Skeletal muscle satellite cell (primary cell): ENCODE data around the gene ZNF844. TPM values are rescaled to one million over a fixed set of nuclear protein-coding genes. Genes with fewer than 3 reads are reported as not detected.

Experiments
- H3K27me3 ChIP-seq: 2 replicates; pipeline ENCODE4 v1.7.0; 2013; ENCODE audit warnings: low read length; ENCODE audit not compliant: control insufficient read depth, insufficient read depth
- H3K36me3 ChIP-seq: 2 replicates; pipeline ENCODE4 v1.7.0; 2013; ENCODE audit warnings: mild to moderate bottlenecking, control low read depth, low read length; ENCODE audit not compliant: insufficient read depth
- H3K4me1 ChIP-seq: 2 replicates; pipeline ENCODE4 v1.7.0; 2013; ENCODE audit warnings: low read length; ENCODE audit not compliant: control insufficient read depth, insufficient read depth
- H3K4me2 ChIP-seq: 2 replicates; pipeline ENCODE4 v1.7.0; 2013; ENCODE audit warnings: mild to moderate bottlenecking, low read length
- H3K4me3 ChIP-seq: 2 replicates; pipeline ENCODE4 v1.7.0; 2013; ENCODE audit warnings: low read length
- H3K9ac ChIP-seq: 2 replicates; pipeline ENCODE4 v1.7.0; 2013; ENCODE audit warnings: mild to moderate bottlenecking, low read depth, low read length, moderate library complexity
- H3K9me3 ChIP-seq: replicated peaks from 2 replicates; pipeline ENCODE4 v1.7.0; 2013; ENCODE audit warnings: mild to moderate bottlenecking, control low read depth, low read length
- total RNA-seq: library from RNA; depleted of rRNA; stranded (reverse); fragments of >200 nt; gene quantifications from 2 replicates; pipeline ENCODE4 v1.2.3, GENCODE V29; 2012; rRNA removed

ZNF844 gene
- total RNA-seq = 3.3 and 7.1 TPM in 2 replicates

- peak within 1 kb of the TSS; percentile 87 for H3K4me3 ChIP-seq
- H3K4me1 ChIP-seq = peaks cover 3% of the 10 kb centered on the region
- H3K27me3 ChIP-seq = no peaks in the 10 kb centered on the region
- H3K36me3 ChIP-seq = peaks cover 7% of the 10 kb centered on the region
- H3K4me2 ChIP-seq = peak within 1 kb of the TSS; percentile 77
- H3K9ac ChIP-seq = peak within 1 kb of the TSS; percentile 96
- peaks cover 7% of the 10 kb centered on the region for H3K9me3 ChIP-seq
Measured at GRCh38 chr19:12064590-12065538, at the start of gene ZNF844. Gene ZNF844, plus strand, starts transcription at chr19:12064731. Its CDS starts 143 bp downstream, at chr19:12064874.

DNA sequence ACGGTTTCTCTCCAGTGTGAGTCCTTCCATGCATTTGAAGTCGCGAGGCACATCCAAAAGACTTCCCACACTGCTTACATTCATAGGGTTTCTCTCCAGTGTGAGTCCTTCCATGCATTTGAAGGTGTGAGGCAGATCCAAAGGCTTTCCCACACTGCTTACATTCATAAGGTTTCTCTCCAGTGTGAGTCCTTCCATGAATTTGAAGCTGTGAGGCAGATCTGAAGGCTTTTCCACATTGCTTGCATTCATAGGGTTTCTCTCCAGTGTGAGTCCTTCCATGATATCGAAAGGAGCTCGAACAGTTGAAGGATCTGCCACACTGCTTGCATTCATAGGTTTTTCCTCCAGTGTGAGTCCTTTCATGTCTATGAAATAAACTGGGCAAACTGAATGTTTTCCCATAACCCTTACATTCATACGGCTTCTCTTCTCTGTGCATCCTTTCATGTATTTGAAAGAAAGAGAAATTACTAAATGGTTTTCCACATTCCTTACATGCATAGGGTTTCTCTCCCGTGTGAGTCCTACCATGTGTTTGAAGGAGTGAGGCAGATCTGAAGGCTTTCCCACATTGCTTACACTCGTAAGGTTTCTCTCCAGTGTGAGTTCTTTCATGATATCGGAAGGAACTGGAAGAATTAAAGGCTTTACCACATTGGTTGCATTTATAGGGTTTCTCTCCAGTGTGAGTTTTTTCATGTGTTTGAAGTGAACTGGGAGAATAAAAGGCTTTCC is 49.3 kb upstream of the ZNF844 start:
- no peak overlapping the region for H3K4me2 ChIP-seq
- H3K9me3 ChIP-seq = peaks cover 49% of the 10 kb centered on the region

GRCh38 chr19:12015753-12016116 is 48.8 kb upstream of the ZNF844 start:
- H3K4me1 ChIP-seq = no peaks in the 10 kb centered on the region
- no peak overlapping the region for H3K4me3 ChIP-seq
- H3K9ac ChIP-seq = no peak overlapping the region
- H3K4me2 ChIP-seq = no peak overlapping the region
- peaks cover 53% of the 10 kb centered on the region for H3K36me3 ChIP-seq
- H3K9me3 ChIP-seq = peaks cover 49% of the 10 kb centered on the region
- no peaks in the 10 kb centered on the region for H3K27me3 ChIP-seq

More for the DNA sequence above, 49.3 kb upstream of the ZNF844 start:
- H3K4me1 ChIP-seq = no peaks in the 10 kb centered on the region
- peaks cover 53% of the 10 kb centered on the region for H3K36me3 ChIP-seq
- no peak overlapping the region for H3K4me3 ChIP-seq
- no peaks in the 10 kb centered on the region for H3K27me3 ChIP-seq
- H3K9ac ChIP-seq = no peak overlapping the region

- no peaks in the 10 kb centered on the region for H3K36me3 ChIP-seq
- H3K27me3 ChIP-seq = no peaks in the 10 kb centered on the region
- H3K4me3 ChIP-seq = peak overlapping the region; percentile 89
- no peaks in the 10 kb centered on the region for H3K9me3 ChIP-seq
- H3K4me2 ChIP-seq = peak overlapping the region; percentile 89
- peak overlapping the region; percentile 96 for H3K9ac ChIP-seq
- peaks cover 4% of the 10 kb centered on the region for H3K4me1 ChIP-seq
Measured at GRCh38 chr19:12034198-12034597, 30.3 kb upstream of the ZNF844 start.

DNA sequence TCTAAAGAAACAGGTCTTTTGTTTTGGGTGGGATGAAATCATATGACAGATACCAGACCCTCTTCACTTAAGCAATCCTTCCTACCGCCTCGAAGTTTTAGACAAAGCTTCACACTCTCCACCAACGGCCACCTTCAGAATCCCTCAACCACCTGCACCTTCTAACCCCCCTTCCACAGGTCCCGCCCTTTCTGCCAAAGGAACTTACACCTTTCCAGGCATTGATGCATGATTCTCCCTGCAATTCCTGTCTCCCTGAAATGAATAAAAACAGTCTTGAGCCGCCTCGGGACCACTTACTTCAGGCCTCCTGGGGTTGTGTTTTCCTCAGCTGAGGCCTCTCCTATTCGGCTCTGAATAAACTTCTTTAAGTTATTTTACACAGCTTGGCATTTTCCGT is 29.9 kb upstream of the ZNF844 start:
- Histone ChIP-seq H3K4me3 (peak overlapping the region; percentile 89), H3K9ac (peak overlapping the region; percentile 96), H3K27me3 (no peaks in the 10 kb centered on the region), H3K4me1 (peaks cover 4% of the 10 kb centered on the region), H3K36me3 (no peaks in the 10 kb centered on the region), H3K9me3 (no peaks in the 10 kb centered on the region), H3K4me2 (peak overlapping the region; percentile 89)

DNA sequence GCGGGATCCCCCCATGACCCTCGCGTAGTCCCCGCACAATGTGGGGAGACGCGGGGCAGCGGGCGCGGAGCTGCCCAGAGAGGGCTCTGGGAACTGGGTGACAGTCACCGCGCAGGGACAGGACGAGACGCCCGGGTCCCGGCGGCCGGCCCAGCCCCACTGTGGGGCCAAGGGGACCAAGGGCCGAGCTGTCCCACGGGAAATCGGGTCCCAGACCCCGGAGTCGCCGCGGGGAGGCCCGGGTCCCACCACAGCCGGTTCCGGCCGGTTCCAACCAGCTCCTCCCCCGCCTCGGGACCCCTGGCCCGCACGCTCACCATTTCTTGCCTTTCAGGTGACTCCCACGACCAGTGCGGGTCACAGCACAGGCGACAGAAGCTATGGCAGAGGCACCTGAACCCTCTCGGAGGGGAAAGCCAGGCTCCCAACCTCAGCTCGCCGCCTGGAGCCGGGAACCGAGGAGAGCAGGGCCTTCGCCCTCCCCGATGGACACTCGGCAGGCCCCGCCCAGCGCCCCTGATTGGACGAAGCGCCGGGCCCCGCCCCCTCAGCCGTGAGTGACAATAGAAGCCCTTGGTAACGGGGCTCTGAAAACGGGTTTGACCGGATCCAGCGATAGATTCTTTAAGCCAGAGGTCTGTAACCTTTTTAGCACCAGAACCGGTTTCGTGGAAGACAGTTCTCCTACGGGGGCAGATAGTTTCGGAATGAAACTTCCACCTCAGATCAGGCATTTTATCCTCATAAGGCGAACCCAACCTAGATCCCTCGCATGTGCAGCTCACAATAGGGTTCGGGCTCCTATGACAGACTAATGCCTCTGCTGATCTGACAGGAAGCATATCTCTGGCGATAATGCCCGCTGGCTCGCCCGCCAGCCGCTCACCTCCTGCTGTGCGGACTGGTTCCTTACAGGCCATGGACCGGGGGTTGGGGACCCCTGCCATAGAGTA is 29.0 kb upstream of the ZNF844 start, which contains the start of gene ZNF433:
Gene ZNF433, minus strand, starts transcription at position 460 of the 953 bp plus-strand sequence. Its CDS starts 140 bp downstream, at position 320.
- Histone ChIP-seq H3K4me1 (peaks cover 4% of the 10 kb centered on the region), H3K4me3 (peak within 1 kb of the TSS; percentile 89), H3K36me3 (no peaks in the 10 kb centered on the region), H3K9me3 (no peaks in the 10 kb centered on the region), H3K27me3 (no peaks in the 10 kb centered on the region), H3K4me2 (peak within 1 kb of the TSS; percentile 89), H3K9ac (peak within 1 kb of the TSS; percentile 96)

DNA sequence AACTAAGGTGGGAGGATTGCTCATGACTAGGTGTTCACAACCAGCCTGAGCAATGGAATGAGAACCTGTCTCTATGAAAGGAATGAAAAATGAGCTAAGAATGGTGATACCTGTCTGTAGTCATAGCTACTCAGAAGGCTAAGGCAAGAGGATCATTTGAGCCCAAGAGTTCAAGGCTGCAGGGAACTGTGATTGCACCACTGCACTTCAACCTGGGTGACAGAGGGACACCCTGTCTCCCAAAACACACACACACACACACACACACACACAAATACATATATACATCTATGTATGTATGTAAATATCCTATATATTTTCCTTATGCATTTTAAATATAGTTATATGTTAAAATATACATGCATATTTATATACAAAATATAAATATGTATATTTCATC is 21.6 kb upstream of the ZNF844 start:
- Histone ChIP-seq H3K9me3 (peaks cover 25% of the 10 kb centered on the region), H3K9ac (no peak overlapping the region), H3K4me3 (no peak overlapping the region), H3K36me3 (no peaks in the 10 kb centered on the region), H3K27me3 (no peaks in the 10 kb centered on the region), H3K4me2 (no peak overlapping the region), H3K4me1 (no peaks in the 10 kb centered on the region)

DNA sequence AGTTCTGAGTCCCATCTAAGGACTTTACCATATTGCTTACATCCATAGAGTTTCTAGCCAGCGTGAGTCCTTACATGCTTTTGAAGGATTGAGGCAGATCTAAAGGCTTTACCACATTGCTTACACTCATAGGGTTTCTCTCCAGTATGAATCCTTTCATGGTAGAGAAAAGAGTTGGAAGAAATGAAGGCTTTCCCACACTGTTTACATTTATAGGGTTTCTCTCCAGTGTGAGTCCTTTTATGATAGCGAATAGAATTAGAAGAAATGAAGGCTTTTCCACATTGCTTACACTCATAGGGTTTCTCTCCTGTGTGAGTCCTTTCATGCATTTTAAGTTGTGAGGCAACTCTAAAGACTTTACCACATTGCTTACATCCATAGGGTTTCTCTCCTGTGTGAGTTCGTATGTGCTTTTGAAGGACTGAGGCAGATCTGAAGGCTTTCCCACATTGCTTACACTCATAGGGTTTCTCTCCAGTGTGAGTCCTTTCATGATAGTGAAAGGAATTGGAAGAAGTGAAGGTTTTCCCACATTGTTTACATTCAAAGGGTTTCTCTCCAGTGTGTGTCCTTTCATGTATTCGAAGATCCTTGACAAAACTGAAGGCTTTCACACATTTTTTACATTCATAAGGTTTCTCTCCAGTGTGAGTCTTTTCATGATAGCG is 20.6 kb upstream of the ZNF844 start:
- Histone ChIP-seq H3K27me3 (no peaks in the 10 kb centered on the region), H3K9me3 (peaks cover 25% of the 10 kb centered on the region), H3K4me3 (no peak overlapping the region)

DNA sequence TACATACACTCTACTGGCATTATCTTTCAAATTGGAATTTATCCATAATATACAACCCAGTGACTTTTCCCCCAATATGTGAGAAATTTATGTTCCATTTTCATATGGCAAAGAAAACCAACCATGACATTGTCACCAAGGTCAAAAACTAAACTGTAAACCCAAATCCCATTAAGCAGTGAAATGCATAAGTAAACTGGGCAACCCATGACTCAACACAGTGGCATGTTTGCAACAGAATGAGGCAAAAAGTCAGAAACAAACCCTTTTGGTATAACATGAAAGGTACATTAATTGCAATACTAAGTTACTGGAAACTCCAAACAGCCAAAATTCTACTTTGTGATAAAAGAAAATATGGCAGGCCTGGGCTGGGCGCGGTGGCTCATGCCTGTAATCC is 16.7 kb upstream of the ZNF844 start:
- H3K9ac ChIP-seq = no peak overlapping the region
- H3K9me3 ChIP-seq = peaks cover 20% of the 10 kb centered on the region
- H3K4me1 ChIP-seq = peaks cover 3% of the 10 kb centered on the region
- no peak overlapping the region for H3K4me3 ChIP-seq
- H3K4me2 ChIP-seq = no peak overlapping the region
- no peaks in the 10 kb centered on the region for H3K27me3 ChIP-seq
- no peaks in the 10 kb centered on the region for H3K36me3 ChIP-seq

More for the DNA sequence above, 20.6 kb upstream of the ZNF844 start:
- no peak overlapping the region for H3K9ac ChIP-seq
- H3K36me3 ChIP-seq = no peaks in the 10 kb centered on the region
- no peak overlapping the region for H3K4me2 ChIP-seq
- no peaks in the 10 kb centered on the region for H3K4me1 ChIP-seq

DNA sequence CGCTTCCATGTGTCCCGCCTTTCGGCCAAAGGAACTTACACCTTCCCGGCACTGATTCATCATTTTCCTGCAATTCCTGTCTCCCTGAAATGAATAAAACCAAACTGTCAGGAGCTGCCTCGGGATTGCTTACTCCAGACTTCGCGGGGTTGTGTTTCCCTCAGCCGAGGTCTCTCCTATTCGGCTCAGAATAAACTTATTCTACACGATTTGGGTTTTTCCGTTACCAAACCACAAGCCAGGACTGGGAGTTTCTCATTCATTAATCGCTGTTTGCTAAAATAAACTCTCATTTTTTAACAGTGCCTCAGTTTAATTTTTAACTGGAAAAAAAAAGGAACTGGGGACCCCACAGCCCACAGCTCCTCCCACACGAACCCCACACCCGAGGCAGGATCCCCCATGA is 12.4 kb upstream of the ZNF844 start:
- peak overlapping the region; percentile 88 for H3K4me3 ChIP-seq
- no peaks in the 10 kb centered on the region for H3K9me3 ChIP-seq
- H3K36me3 ChIP-seq = no peaks in the 10 kb centered on the region
- H3K4me1 ChIP-seq = peaks cover 3% of the 10 kb centered on the region
- H3K27me3 ChIP-seq = no peaks in the 10 kb centered on the region
- H3K9ac ChIP-seq = peak overlapping the region; percentile 79
- H3K4me2 ChIP-seq = peak overlapping the region; percentile 98
